HepG2 (cell line): ENCODE data around the gene MRPL54. TPM values are rescaled to one million over a fixed set of nuclear protein-coding genes. Genes with fewer than 3 reads are reported as not detected.

Experiments
- CHD4 ChIP-seq: fragments of 200-600 bp; sonication (generic); IDR thresholded peaks from 2 replicates; pipeline ENCODE4 v1.7.0; 2017; ENCODE audit warnings: mild to moderate bottlenecking, low read length, borderline replicate concordance
- HOXA5 ChIP-seq: sonication (generic); formaldehyde crosslinking; IDR thresholded peaks from 2 replicates; pipeline ENCODE4 v1.4.0; 2020; ENCODE audit warnings: missing genetic modification reagents
- ISL2 ChIP-seq: sonication (generic); formaldehyde crosslinking; IDR thresholded peaks from 2 replicates; pipeline ENCODE4 v1.5.0; 2020; ENCODE audit warnings: missing genetic modification reagents
- NR2F6 ChIP-seq, 2 experiments: IDR thresholded peaks; 2 replicates each; pipeline ENCODE4 v1.6.1; 2016; ENCODE audit warnings: antibody characterized with exemption in 1 of 2, mild to moderate bottlenecking in 1 of 2
- REPIN1 ChIP-seq: sonication (generic); formaldehyde crosslinking; IDR thresholded peaks from 2 replicates; pipeline ENCODE4 v1.8.0; 2022; ENCODE audit warnings: missing genetic modification reagents, low read depth, mild to moderate bottlenecking, borderline replicate concordance
- SMAD3 ChIP-seq: sonication (generic); formaldehyde crosslinking; IDR thresholded peaks from 2 replicates; pipeline ENCODE4 v1.4.0; 2020; ENCODE audit warnings: missing genetic modification reagents
- SP5 ChIP-seq: IDR thresholded peaks from 2 replicates; pipeline ENCODE4 v1.6.1; 2016; ENCODE audit warnings: low read depth, borderline replicate concordance
- SPEN ChIP-seq: sonication (generic); formaldehyde crosslinking; IDR thresholded peaks from 2 replicates; pipeline ENCODE4 v1.5.1; 2020; ENCODE audit warnings: low read depth, mild to moderate bottlenecking, missing genetic modification reagents
- TBX2 ChIP-seq: sonication (generic); formaldehyde crosslinking; IDR thresholded peaks from 2 replicates; pipeline ENCODE4 v1.5.0; 2020; ENCODE audit warnings: missing genetic modification reagents, mild to moderate bottlenecking, borderline replicate concordance
- XRCC5 ChIP-seq: fragments of 200-400 bp; formaldehyde crosslinking; optimal IDR thresholded peaks from 2 replicates; pipeline ENCODE3; 2017; ENCODE audit warnings: mild to moderate bottlenecking, low read length
- ZNF136 ChIP-seq: sonication (generic); formaldehyde crosslinking; IDR thresholded peaks from 2 replicates; pipeline ENCODE4 v1.8.1; 2022; ENCODE audit warnings: low read depth, mild to moderate bottlenecking, moderate library complexity, missing genetic modification reagents
- ZNF317 ChIP-seq: sonication (generic); formaldehyde crosslinking; IDR thresholded peaks from 2 replicates; pipeline ENCODE4 v1.5.0; 2020; ENCODE audit warnings: mild to moderate bottlenecking, missing genetic modification reagents
- ZNF331 ChIP-seq: sonication (generic); formaldehyde crosslinking; IDR thresholded peaks from 2 replicates; pipeline ENCODE4 v1.4.0; 2020; ENCODE audit warnings: missing genetic modification reagents
- ZNF556 ChIP-seq: sonication (generic); formaldehyde crosslinking; IDR thresholded peaks from 2 replicates; pipeline ENCODE4 v1.4.0; 2020; ENCODE audit warnings: mild to moderate bottlenecking, missing genetic modification reagents, borderline replicate concordance
- ZNF790 ChIP-seq: sonication (generic); formaldehyde crosslinking; IDR thresholded peaks from 2 replicates; pipeline ENCODE4 v1.8.0; 2022; ENCODE audit warnings: missing genetic modification reagents, mild to moderate bottlenecking, borderline replicate concordance
- polyA plus RNA-seq, 8 experiments: library from polyadenylated mRNA; depleted of rRNA in 3 of 8; stranded (reverse) in 7 of 8; unstranded in 1 of 8; fragments of >200 nt; fragmentation: Illumina TruSeq in 4 of 8; extraction: Trizol in 4 of 8; gene quantifications; 2 replicates each; pipeline versions ENCODE4 v1.2.1 to v1.2.3, GENCODE V29; 2011 to 2016; ENCODE audit warnings: low read depth in 4 of 8, missing spikeins in 1 of 8, mixed read lengths in 1 of 8; ENCODE audit not compliant: insufficient read depth in 1 of 8
- total RNA-seq, 5 experiments: library from RNA; depleted of rRNA; stranded (reverse); fragments of >200 nt; fragmentation: Illumina TruSeq; extraction: Trizol; gene quantifications; 2 replicates each; pipeline ENCODE4 v1.2.3, GENCODE V29; 2016; ENCODE audit warnings: low read depth in 1 of 5
- TF ChIP-seq, protein P1 (sequence below): IDR thresholded peaks from 2 replicates; pipeline ENCODE4 v1.6.1; 2018; ENCODE audit warnings: missing genetic modification reagents, mild to moderate bottlenecking, missing compliant biosample characterization
- TF ChIP-seq, protein P2 (sequence below): sonication (generic); formaldehyde crosslinking; conservative IDR thresholded peaks from 2 replicates; pipeline ENCODE4 v1.5.0; 2020; ENCODE audit warnings: missing genetic modification reagents
- TF ChIP-seq, protein P3 (sequence below): sonication (generic); formaldehyde crosslinking; conservative IDR thresholded peaks from 2 replicates; pipeline ENCODE4 v1.4.0; 2020; ENCODE audit warnings: mild to moderate bottlenecking, missing genetic modification reagents, moderate library complexity
- TF ChIP-seq, protein P4 (sequence below): sonication (generic); formaldehyde crosslinking; IDR thresholded peaks from 2 replicates; pipeline ENCODE4 v1.5.0; 2020; ENCODE audit warnings: mild to moderate bottlenecking, missing genetic modification reagents, moderate library complexity

Gene MRPL54
- total and polyA plus RNA-seq, 2 of the 13 experiments (the other 11 are each of a cell fraction or from before 2014, with no cell fraction given): 36.8 to 66.9 TPM

DNA sequence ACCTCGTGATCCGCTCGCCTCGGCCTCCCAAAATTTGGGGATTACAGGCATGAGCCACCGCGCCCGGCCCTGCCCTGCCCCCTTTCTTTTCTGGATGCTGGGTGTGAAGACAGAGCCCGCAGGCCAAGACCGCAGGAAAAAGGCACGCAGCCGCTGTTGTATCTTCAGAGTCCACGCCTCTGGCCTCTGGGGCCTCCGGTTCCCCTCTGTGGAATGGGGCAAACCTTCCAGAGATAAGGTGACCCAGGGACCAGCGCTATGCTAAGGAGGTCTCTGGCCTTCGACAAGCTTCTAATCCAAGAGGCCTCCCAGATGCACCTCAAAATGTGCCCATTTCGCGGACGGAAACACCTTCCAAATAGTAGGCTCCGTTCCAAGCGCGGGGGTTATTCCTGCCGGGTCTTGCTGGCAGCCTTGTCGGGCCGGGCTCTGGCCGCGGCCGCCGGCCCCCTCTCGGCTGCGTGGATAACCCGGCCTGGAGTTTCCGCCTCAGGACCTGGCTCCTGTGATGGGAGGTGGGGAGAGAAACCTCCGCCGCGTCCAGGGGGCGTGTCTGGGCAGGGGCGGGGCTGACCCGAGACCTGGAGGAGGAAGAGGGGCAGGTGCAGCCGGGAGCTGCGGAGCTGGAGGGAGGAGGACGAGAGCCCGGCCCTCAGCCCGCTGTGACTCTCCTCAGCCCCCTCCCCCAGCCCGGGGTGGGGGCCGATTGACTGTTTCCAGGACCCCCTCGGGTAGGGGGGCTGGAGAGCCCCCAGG, 41.2 kb upstream of the MRPL54 start (continued):
- TF ChIP-seq ZNF136 (CRISPR knock-in tag) (no peak), HOXA5 (CRISPR knock-in tag) (peak; percentile 36; the same call in 1 of the 2 replicates), XRCC5 (peak; percentile 100), ZNF790 (CRISPR knock-in tag) (0 out of 2 replicates have a peak, but pooled peaks have one; percentile 44), SP5 (CRISPR knock-in tag) (0 out of 2 replicates have a peak, but pooled peaks have one; percentile 17), ZNF556 (CRISPR knock-in tag) (peak; percentile 55; the same call in 1 of the 2 replicates), ZNF331 (CRISPR knock-in tag) (0 out of 2 replicates have a peak, but pooled peaks have one; percentile 46), SPEN (0 out of 2 replicates have a peak, but pooled peaks have one; percentile 47), ISL2 (CRISPR knock-in tag) (peak; percentile 61), CHD4 (peak; percentile 96; the same call in 1 of the 2 replicates), TBX2 (CRISPR knock-in tag) (peak; percentile 63; the same call in 1 of the 2 replicates), SMAD3 (CRISPR knock-in tag) (peak; percentile 24; the same call in 1 of the 2 replicates), ZNF317 (CRISPR knock-in tag) (no peak), NR2F6 (IDR thresholded peaks at IDR 0.05) (0 out of 2 replicates have a peak, but pooled peaks have one; percentile 12), NR2F6 (CRISPR knock-in tag; IDR thresholded peaks at IDR 0.05) (peak; percentile 29; the same call in 1 of the 2 replicates), REPIN1 (CRISPR knock-in tag) (peak; percentile 70; the same call in 1 of the 2 replicates)
- TF ChIP-seq, protein P1, sequence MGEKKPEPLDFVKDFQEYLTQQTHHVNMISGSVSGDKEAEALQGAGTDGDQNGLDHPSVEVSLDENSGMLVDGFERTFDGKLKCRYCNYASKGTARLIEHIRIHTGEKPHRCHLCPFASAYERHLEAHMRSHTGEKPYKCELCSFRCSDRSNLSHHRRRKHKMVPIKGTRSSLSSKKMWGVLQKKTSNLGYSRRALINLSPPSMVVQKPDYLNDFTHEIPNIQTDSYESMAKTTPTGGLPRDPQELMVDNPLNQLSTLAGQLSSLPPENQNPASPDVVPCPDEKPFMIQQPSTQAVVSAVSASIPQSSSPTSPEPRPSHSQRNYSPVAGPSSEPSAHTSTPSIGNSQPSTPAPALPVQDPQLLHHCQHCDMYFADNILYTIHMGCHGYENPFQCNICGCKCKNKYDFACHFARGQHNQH (CRISPR knock-in tag): peak; percentile 69; the same call in 1 of the 2 replicates
- TF ChIP-seq, protein P2, sequence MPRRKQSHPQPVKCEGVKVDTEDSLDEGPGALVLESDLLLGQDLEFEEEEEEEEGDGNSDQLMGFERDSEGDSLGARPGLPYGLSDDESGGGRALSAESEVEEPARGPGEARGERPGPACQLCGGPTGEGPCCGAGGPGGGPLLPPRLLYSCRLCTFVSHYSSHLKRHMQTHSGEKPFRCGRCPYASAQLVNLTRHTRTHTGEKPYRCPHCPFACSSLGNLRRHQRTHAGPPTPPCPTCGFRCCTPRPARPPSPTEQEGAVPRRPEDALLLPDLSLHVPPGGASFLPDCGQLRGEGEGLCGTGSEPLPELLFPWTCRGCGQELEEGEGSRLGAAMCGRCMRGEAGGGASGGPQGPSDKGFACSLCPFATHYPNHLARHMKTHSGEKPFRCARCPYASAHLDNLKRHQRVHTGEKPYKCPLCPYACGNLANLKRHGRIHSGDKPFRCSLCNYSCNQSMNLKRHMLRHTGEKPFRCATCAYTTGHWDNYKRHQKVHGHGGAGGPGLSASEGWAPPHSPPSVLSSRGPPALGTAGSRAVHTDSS: no peak
- TF ChIP-seq, protein P3, sequence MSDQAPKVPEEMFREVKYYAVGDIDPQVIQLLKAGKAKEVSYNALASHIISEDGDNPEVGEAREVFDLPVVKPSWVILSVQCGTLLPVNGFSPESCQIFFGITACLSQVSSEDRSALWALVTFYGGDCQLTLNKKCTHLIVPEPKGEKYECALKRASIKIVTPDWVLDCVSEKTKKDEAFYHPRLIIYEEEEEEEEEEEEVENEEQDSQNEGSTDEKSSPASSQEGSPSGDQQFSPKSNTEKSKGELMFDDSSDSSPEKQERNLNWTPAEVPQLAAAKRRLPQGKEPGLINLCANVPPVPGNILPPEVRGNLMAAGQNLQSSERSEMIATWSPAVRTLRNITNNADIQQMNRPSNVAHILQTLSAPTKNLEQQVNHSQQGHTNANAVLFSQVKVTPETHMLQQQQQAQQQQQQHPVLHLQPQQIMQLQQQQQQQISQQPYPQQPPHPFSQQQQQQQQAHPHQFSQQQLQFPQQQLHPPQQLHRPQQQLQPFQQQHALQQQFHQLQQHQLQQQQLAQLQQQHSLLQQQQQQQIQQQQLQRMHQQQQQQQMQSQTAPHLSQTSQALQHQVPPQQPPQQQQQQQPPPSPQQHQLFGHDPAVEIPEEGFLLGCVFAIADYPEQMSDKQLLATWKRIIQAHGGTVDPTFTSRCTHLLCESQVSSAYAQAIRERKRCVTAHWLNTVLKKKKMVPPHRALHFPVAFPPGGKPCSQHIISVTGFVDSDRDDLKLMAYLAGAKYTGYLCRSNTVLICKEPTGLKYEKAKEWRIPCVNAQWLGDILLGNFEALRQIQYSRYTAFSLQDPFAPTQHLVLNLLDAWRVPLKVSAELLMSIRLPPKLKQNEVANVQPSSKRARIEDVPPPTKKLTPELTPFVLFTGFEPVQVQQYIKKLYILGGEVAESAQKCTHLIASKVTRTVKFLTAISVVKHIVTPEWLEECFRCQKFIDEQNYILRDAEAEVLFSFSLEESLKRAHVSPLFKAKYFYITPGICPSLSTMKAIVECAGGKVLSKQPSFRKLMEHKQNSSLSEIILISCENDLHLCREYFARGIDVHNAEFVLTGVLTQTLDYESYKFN: peak; percentile 37; the same call in 1 of the 2 replicates
- TF ChIP-seq, protein P4, sequence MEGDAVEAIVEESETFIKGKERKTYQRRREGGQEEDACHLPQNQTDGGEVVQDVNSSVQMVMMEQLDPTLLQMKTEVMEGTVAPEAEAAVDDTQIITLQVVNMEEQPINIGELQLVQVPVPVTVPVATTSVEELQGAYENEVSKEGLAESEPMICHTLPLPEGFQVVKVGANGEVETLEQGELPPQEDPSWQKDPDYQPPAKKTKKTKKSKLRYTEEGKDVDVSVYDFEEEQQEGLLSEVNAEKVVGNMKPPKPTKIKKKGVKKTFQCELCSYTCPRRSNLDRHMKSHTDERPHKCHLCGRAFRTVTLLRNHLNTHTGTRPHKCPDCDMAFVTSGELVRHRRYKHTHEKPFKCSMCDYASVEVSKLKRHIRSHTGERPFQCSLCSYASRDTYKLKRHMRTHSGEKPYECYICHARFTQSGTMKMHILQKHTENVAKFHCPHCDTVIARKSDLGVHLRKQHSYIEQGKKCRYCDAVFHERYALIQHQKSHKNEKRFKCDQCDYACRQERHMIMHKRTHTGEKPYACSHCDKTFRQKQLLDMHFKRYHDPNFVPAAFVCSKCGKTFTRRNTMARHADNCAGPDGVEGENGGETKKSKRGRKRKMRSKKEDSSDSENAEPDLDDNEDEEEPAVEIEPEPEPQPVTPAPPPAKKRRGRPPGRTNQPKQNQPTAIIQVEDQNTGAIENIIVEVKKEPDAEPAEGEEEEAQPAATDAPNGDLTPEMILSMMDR (CRISPR knock-in tag): peak; percentile 28
